ENCODE measurements around the gene HS6ST3.

The HS6ST3 gene

DNA sequence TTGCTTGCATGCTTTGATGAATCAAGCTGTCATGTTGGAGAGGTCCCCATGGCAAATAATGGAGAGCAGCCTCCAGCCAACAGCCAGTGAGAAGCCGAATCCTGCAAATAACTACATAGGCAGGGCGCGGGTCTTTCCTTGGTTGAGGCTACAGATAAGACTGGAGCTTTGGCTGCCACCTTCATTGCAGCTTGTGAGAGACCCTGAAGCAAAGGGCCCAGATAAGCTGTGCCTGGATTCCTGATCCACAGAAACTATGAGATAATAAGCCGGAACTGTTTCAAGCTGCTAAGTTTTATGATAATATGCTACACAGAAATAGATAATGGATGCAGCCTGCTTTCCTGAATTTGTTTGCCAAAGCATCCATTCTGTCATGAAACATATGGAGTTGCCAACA, 257.0 kb downstream of the HS6ST3 start:
- TF ChIP-seq CTCF (IDR thresholded peaks at IDR 0.05; ENCODE audit: poor library complexity, severe bottlenecking): no peak
- Histone ChIP-seq H3K27ac (ENCODE audit: poor library complexity, severe bottlenecking) (no peak overlapping the region), H3K36me3 (ENCODE audit: low read depth) (no peaks in the 10 kb centered on the region), H3K9me3 (ENCODE audit: severe bottlenecking) (no peaks in the 10 kb centered on the region), H3K27me3 (ENCODE audit: insufficient read depth, poor library complexity, severe bottlenecking) (no peaks in the 10 kb centered on the region), H3K4me1 (ENCODE audit: insufficient read depth, poor library complexity, severe bottlenecking) (no peaks in the 10 kb centered on the region), H3K4me3 (ENCODE audit: severe bottlenecking) (no peak overlapping the region)
- ATAC-seq (ENCODE audit: low read depth): no peak
- DNase-seq (ENCODE audit: low spot score): no peak

GRCh38 chr13:96373597-96373996, 283.7 kb downstream of the HS6ST3 start:
- H3K4me1 ChIP-seq (ENCODE audit: insufficient read depth, poor library complexity, severe bottlenecking): no peaks in the 10 kb centered on the region
- no peak overlapping the region for H3K4me3 ChIP-seq (ENCODE audit: severe bottlenecking)
- ATAC-seq (ENCODE audit: low read depth) (no peak), DNase-seq (ENCODE audit: low spot score) (no peak)
- no peaks in the 10 kb centered on the region for H3K9me3 ChIP-seq (ENCODE audit: severe bottlenecking)
- TF ChIP-seq CTCF (IDR thresholded peaks at IDR 0.05; ENCODE audit: poor library complexity, severe bottlenecking): no peak
- no peaks in the 10 kb centered on the region for H3K27me3 ChIP-seq (ENCODE audit: insufficient read depth, poor library complexity, severe bottlenecking)
- no peak overlapping the region for H3K27ac ChIP-seq (ENCODE audit: poor library complexity, severe bottlenecking)
- H3K36me3 ChIP-seq (ENCODE audit: low read depth): no peaks in the 10 kb centered on the region

- Histone ChIP-seq H3K4me1 (ENCODE audit: insufficient read depth, poor library complexity, severe bottlenecking) (no peaks in the 10 kb centered on the region), H3K9me3 (ENCODE audit: severe bottlenecking) (no peaks in the 10 kb centered on the region), H3K36me3 (ENCODE audit: low read depth) (no peaks in the 10 kb centered on the region), H3K27ac (ENCODE audit: poor library complexity, severe bottlenecking) (no peak overlapping the region), H3K27me3 (ENCODE audit: insufficient read depth, poor library complexity, severe bottlenecking) (no peaks in the 10 kb centered on the region), H3K4me3 (ENCODE audit: severe bottlenecking) (no peak overlapping the region)
- DNase-seq (ENCODE audit: low spot score) (no peak), ATAC-seq (ENCODE audit: low read depth) (no peak)
- no peak for TF ChIP-seq CTCF (IDR thresholded peaks at IDR 0.05; ENCODE audit: poor library complexity, severe bottlenecking)
Observed at GRCh38 chr13:96377835-96378234, 287.9 kb downstream of the HS6ST3 start.

GRCh38 chr13:96379967-96380366, 290.1 kb downstream of the HS6ST3 start:
- Histone ChIP-seq H3K4me3 (ENCODE audit: severe bottlenecking) (no peak overlapping the region), H3K36me3 (ENCODE audit: low read depth) (no peaks in the 10 kb centered on the region), H3K4me1 (ENCODE audit: insufficient read depth, poor library complexity, severe bottlenecking) (no peaks in the 10 kb centered on the region), H3K9me3 (ENCODE audit: severe bottlenecking) (no peaks in the 10 kb centered on the region), H3K27me3 (ENCODE audit: insufficient read depth, poor library complexity, severe bottlenecking) (no peaks in the 10 kb centered on the region), H3K27ac (ENCODE audit: poor library complexity, severe bottlenecking) (no peak overlapping the region)
- TF ChIP-seq CTCF (IDR thresholded peaks at IDR 0.05; ENCODE audit: poor library complexity, severe bottlenecking): no peak
- ATAC-seq (ENCODE audit: low read depth): no peak
- DNase-seq (ENCODE audit: low spot score): no peak

GRCh38 chr13:96381681-96382080, 291.8 kb downstream of the HS6ST3 start:
- Histone ChIP-seq H3K27me3 (ENCODE audit: insufficient read depth, poor library complexity, severe bottlenecking) (no peaks in the 10 kb centered on the region), H3K4me3 (ENCODE audit: severe bottlenecking) (no peak overlapping the region), H3K9me3 (ENCODE audit: severe bottlenecking) (no peaks in the 10 kb centered on the region), H3K36me3 (ENCODE audit: low read depth) (no peaks in the 10 kb centered on the region), H3K4me1 (ENCODE audit: insufficient read depth, poor library complexity, severe bottlenecking) (no peaks in the 10 kb centered on the region), H3K27ac (ENCODE audit: poor library complexity, severe bottlenecking) (no peak overlapping the region)
- ATAC-seq (ENCODE audit: low read depth) (no peak), DNase-seq (ENCODE audit: low spot score) (no peak)
- TF ChIP-seq CTCF (IDR thresholded peaks at IDR 0.05; ENCODE audit: poor library complexity, severe bottlenecking): no peak
